Naive B cell (primary cell): ENCODE results near the gene ADRA2C. TPM values are rescaled to one million over a fixed set of nuclear protein-coding genes. Genes with fewer than 3 reads are reported as not detected.

Experiments used
- ATAC-seq, 2 donors: fragments of 150-1000 bp; cut with Tn5 transposase; 2 replicates each; pipeline ENCODE4 v1.10.0; 2021; ENCODE audit warnings: low read depth in 2 of 2, mild to moderate bottlenecking in 2 of 2, moderate library complexity in 2 of 2
- DNase-seq: peaks from one replicate; pipeline ENCODE4 v3.0.0; 2022
- H3K27ac Mint-ChIP-seq, 6 donors: one replicate each; pipeline ENCODE4 v1.8.0; 2020 to 2022; ENCODE audit warnings: mild to moderate bottlenecking in 6 of 6, mixed read lengths in 6 of 6, moderate library complexity in 5 of 6, inconsistent platforms in 2 of 6
- H3K27me3 Mint-ChIP-seq, 3 donors: one replicate each; pipeline ENCODE4 v1.8.0; 2021 to 2022; ENCODE audit warnings: mixed read lengths in 3 of 3, mild to moderate bottlenecking in 1 of 3
- H3K36me3 Mint-ChIP-seq, 2 donors: one replicate each; pipeline ENCODE4 v1.8.0; 2020 to 2022; ENCODE audit warnings: mixed read lengths in 2 of 2, inconsistent platforms in 1 of 2, mild to moderate bottlenecking in 1 of 2
- H3K4me1 Mint-ChIP-seq, 3 donors: one replicate each; pipeline ENCODE4 v1.8.0; 2020 to 2022; ENCODE audit warnings: mixed read lengths in 3 of 3, inconsistent platforms in 1 of 3, mild to moderate bottlenecking in 1 of 3, moderate library complexity in 1 of 3
- H3K4me3 Mint-ChIP-seq, 8 donors: one replicate each; pipeline ENCODE4 v1.8.0; 2020 to 2022; ENCODE audit warnings: mild to moderate bottlenecking in 8 of 8, mixed read lengths in 8 of 8, moderate library complexity in 8 of 8, inconsistent platforms in 2 of 8
- H3K9me3 Mint-ChIP-seq, 7 donors: one replicate each; pipeline ENCODE4 v1.8.0; 2020 to 2022; ENCODE audit warnings: mixed read lengths in 7 of 7, mild to moderate bottlenecking in 5 of 7, inconsistent platforms in 2 of 7, moderate library complexity in 1 of 7
- polyA plus RNA-seq, 6 donors: library from polyadenylated mRNA; unstranded; fragments of 300-500 nt; fragmentation: Illumina TruSeq; gene quantifications; one replicate each; pipeline ENCODE4 v1.2.3, GENCODE V29; 2021; ENCODE audit warnings: low read depth in 6 of 6

Gene ADRA2C
- polyA plus RNA-seq, 6 donors from 2014 or later = not detected

DNA sequence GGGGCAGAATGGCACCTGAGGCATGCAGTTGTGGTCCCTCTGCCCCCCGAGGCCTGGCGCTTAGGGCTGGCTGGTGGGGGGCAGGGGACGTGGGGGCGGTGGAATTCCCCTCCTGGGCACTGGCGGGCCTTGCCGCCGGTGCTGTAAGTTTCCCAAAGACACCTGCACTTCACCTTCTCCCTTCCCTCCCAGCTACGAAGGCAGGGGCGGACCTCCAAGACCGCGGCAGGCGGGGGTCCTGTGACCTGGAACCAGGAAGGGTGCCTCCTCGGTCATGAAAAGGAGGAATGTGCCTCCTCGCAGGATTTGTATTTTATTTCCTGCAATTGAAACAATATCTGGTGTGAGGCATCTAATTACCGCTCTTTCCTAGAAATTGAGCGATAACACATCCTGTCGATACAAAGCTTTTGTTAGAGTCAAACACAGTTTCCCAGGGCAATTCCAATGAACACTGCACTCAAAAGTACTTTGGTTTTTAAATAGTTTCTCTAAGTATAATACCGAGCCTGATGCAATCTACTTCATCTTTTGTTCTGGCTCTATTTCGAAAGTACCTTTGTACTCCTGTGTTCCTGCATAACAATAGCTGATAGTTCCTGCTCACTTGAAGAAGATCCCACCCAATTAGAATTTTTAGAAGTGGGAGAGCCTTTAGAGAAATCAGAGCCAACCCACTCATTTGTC is 12.3 kb upstream of the ADRA2C start:
- Mint-ChIP-seq H3K4me3 (no peak overlapping the region), H3K4me1 (no peaks in the 10 kb centered on the region), H3K27ac (peak overlapping the region in 1 of 6 donors; percentile 41), H3K27me3 (peaks cover 20 to 34% (median 29%) of the 10 kb centered on the region in 3 donors), H3K9me3 (peaks cover 2 to 13% (median 4%) of the 10 kb centered on the region in 7 donors), H3K36me3 (no peaks in the 10 kb centered on the region)
- no peak for ATAC-seq
- DNase-seq = no peak

GRCh38 chr4:3756343-3757059 is 9.7 kb upstream of the ADRA2C start:
- Mint-ChIP-seq H3K4me1 (no peaks in the 10 kb centered on the region), H3K27me3 (peaks cover 12 to 33% (median 19%) of the 10 kb centered on the region in 3 donors), H3K9me3 (peaks cover 2 to 13% (median 4%) of the 10 kb centered on the region in 7 donors), H3K36me3 (no peaks in the 10 kb centered on the region), H3K4me3 (peak overlapping the region in 1 of 8 donors; percentile 6), H3K27ac (no peak overlapping the region)
- ATAC-seq (no peak), DNase-seq (no peak)

- H3K4me3 Mint-ChIP-seq = no peak overlapping the region
- no peaks in the 10 kb centered on the region for H3K36me3 Mint-ChIP-seq
- DNase-seq = no peak
- peaks cover 2 to 13% (median 4%) of the 10 kb centered on the region in 7 donors for H3K9me3 Mint-ChIP-seq
- H3K27ac Mint-ChIP-seq = no peak overlapping the region
- no peak for ATAC-seq
- H3K4me1 Mint-ChIP-seq = no peaks in the 10 kb centered on the region
- peaks cover 14 to 36% (median 21%) of the 10 kb centered on the region in 3 donors for H3K27me3 Mint-ChIP-seq
Measured at GRCh38 chr4:3759236-3759635, 6.9 kb upstream of the ADRA2C start.

DNA sequence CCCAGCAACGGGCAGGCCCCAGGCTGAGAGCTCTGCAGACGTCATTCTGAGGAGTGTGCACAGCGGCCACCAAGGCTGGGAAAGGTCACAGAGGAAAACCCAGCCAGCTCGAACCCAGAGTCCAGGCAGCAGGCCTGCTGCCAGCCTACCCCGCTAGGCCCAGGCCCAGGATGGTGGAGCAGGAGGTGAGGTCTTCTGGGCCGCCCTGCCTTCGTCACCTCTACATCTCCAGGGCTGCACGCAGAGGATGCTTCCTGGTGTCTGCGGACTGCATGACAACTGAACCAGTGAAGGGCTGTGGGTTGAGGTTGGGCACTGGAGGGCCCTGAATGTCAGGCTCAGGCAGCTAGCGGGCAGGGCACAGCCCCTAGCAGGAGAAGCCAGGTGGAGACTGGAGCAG is 5.8 kb upstream of the ADRA2C start:
- Mint-ChIP-seq H3K27ac (no peak overlapping the region), H3K4me3 (no peak overlapping the region), H3K36me3 (no peaks in the 10 kb centered on the region), H3K4me1 (no peaks in the 10 kb centered on the region), H3K9me3 (peaks cover 0 to 7% (median 2%) of the 10 kb centered on the region in 7 donors), H3K27me3 (peaks cover 13 to 30% (median 13%) of the 10 kb centered on the region in 3 donors)
- ATAC-seq (no peak), DNase-seq (no peak)

DNA sequence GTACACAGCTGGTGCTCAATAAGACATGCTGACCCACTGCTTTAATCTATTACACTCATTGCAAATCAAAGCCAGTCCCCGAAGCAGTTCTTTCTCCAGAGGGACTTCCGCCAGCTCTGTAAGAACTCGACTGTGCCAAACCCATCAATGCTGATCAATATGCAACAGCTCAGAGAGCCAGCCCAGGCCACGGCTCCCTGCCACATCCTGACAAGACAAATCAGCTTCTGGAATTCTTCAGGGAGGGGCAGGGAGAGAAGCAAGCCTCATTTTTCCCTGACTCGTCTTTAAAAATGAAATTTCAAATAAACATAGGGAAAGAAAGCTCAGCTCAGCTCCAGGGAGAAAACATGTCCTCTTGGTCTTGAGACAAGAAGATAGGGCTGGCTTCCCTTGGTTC is 5.3 kb upstream of the ADRA2C start:
- H3K27me3 Mint-ChIP-seq = peaks cover 12 to 29% (median 13%) of the 10 kb centered on the region in 3 donors
- no peaks in the 10 kb centered on the region for H3K36me3 Mint-ChIP-seq
- H3K27ac Mint-ChIP-seq = no peak overlapping the region
- DNase-seq (no peak), ATAC-seq (no peak)
- no peak overlapping the region for H3K4me3 Mint-ChIP-seq
- H3K4me1 Mint-ChIP-seq = no peaks in the 10 kb centered on the region
- peaks cover 0 to 5% (median 2%) of the 10 kb centered on the region in 7 donors for H3K9me3 Mint-ChIP-seq

GRCh38 chr4:3762264-3762663 is 3.9 kb upstream of the ADRA2C start:
- ATAC-seq (no peak), DNase-seq (no peak)
- no peaks in the 10 kb centered on the region for H3K36me3 Mint-ChIP-seq
- H3K9me3 Mint-ChIP-seq = peaks cover 0 to 4% (median 0%) of the 10 kb centered on the region in 7 donors
- H3K4me1 Mint-ChIP-seq = peaks cover 0 to 3% (median 0%) of the 10 kb centered on the region in 3 donors
- no peak overlapping the region for H3K27ac Mint-ChIP-seq
- no peak overlapping the region for H3K4me3 Mint-ChIP-seq
- peaks cover 13 to 35% (median 18%) of the 10 kb centered on the region in 3 donors for H3K27me3 Mint-ChIP-seq

DNA sequence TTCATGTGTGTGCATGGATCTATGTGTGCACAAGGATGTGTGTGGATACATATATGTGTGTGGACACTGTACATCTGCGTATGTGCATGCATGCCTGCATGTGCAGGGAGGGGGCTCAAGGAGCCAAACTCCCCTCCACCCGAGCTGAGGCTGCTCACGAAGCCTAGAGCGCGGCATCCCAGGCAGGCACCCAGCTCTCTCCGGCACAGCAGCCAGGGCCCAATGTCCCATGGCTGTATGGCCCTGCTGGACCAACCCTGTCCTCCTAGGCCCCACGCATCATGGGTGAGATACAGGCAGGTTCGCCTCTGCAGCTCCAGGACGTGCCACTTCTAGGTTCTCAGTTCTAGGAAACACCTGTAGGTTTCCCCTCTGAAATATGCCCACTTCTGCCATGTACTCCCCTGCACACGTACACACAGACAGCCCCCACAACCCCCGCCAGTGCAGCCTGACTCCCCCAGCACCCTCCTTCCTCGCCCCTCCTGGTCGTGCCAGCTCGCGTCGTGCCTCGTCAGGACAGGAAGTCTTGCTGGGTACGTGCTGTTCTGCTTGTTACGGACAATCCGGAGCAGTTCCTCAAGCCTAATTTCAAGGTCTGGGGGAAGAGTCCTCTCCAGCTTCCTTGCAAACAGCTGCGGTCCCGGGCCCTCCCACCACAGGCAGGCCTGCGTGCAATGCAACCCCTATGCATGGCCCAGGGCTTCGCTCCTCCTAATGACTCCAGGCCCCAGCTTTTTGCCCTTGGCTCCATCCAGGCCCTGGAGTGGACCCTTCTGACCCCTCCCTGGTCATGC is 3.2 kb upstream of the ADRA2C start:
- H3K27ac Mint-ChIP-seq = no peak overlapping the region
- H3K36me3 Mint-ChIP-seq = no peaks in the 10 kb centered on the region
- H3K4me1 Mint-ChIP-seq = peaks cover 3 to 6% (median 5%) of the 10 kb centered on the region in 3 donors
- H3K4me3 Mint-ChIP-seq = peak overlapping the region in 2 of 8 donors; percentile 40 to 47
- H3K9me3 Mint-ChIP-seq = peaks cover 0 to 4% (median 0%) of the 10 kb centered on the region in 7 donors
- no peak for DNase-seq
- peaks cover 18 to 41% (median 25%) of the 10 kb centered on the region in 3 donors for H3K27me3 Mint-ChIP-seq
- ATAC-seq = no peak

DNA sequence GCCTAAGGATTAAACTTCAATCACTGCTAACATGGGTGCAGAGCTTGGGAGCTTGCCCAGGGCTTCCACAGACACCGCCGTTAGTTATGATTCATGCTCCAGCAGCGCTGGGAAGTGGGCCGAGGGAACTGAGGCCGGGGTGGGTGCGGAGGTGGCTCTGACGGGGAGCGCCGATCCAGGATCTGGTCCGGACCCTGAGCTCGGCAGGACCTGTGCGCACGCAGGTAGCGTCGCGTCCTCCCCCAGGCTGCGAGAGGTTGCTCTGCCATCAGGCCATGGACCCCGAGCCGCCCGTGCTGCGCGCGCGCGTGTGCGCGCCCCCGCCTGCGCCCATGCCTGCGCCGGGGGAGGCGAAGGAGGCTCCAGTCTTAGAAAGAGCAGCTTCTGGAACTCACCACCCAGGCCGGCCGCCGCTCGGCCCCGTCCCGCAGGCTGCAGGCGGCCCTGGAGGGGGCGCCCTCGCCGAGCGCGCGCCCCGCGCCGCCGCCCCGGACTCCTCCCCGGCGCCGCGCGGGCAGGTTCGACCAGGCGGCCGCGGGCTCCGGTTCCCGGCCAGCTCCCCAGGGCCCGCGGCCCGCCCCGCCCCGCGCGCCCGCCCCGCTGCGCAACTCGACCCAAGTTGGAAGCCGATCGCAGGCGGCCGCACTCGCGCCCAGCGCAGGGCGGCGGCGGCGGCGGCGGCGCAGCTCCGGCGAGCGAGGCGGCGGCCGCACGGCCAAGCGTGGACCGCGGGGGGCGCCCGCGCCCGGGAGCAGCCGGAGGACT is 732 bp upstream of the ADRA2C start:
- peaks cover 3 to 11% (median 5%) of the 10 kb centered on the region in 3 donors for H3K4me1 Mint-ChIP-seq
- H3K9me3 Mint-ChIP-seq = peaks cover 0 to 2% (median 0%) of the 10 kb centered on the region in 7 donors
- no peak for DNase-seq
- no peak overlapping the region for H3K27ac Mint-ChIP-seq
- H3K4me3 Mint-ChIP-seq = peak overlapping the region in 3 of 8 donors; percentile 25 to 41 (median 36)
- peaks cover 11 to 52% (median 32%) of the 10 kb centered on the region in 3 donors for H3K27me3 Mint-ChIP-seq
- no peaks in the 10 kb centered on the region for H3K36me3 Mint-ChIP-seq
- no peak for ATAC-seq

DNA sequence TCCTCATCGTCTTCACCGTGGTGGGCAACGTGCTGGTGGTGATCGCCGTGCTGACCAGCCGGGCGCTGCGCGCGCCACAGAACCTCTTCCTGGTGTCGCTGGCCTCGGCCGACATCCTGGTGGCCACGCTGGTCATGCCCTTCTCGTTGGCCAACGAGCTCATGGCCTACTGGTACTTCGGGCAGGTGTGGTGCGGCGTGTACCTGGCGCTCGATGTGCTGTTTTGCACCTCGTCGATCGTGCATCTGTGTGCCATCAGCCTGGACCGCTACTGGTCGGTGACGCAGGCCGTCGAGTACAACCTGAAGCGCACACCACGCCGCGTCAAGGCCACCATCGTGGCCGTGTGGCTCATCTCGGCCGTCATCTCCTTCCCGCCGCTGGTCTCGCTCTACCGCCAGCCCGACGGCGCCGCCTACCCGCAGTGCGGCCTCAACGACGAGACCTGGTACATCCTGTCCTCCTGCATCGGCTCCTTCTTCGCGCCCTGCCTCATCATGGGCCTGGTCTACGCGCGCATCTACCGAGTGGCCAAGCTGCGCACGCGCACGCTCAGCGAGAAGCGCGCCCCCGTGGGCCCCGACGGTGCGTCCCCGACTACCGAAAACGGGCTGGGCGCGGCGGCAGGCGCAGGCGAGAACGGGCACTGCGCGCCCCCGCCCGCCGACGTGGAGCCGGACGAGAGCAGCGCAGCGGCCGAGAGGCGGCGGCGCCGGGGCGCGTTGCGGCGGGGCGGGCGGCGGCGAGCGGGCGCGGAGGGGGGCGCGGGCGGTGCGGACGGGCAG is 792 bp downstream of the ADRA2C start:
- peaks cover 3 to 11% (median 5%) of the 10 kb centered on the region in 3 donors for H3K4me1 Mint-ChIP-seq
- DNase-seq (no peak), ATAC-seq (no peak)
- no peaks in the 10 kb centered on the region for H3K36me3 Mint-ChIP-seq
- H3K27me3 Mint-ChIP-seq = peaks cover 15 to 61% (median 44%) of the 10 kb centered on the region in 3 donors
- H3K27ac Mint-ChIP-seq = no peak overlapping the region
- H3K9me3 Mint-ChIP-seq = peaks cover 0 to 2% (median 0%) of the 10 kb centered on the region in 7 donors
- peak overlapping the region in 5 of 8 donors; percentile 23 to 76 (median 30) for H3K4me3 Mint-ChIP-seq

GRCh38 chr4:3767570-3768288 is 1.5 kb downstream of the ADRA2C start:
- DNase-seq (no peak), ATAC-seq (peak in 1 of 2 donors; percentile 27)
- peaks cover 0 to 2% (median 0%) of the 10 kb centered on the region in 7 donors for H3K9me3 Mint-ChIP-seq
- peaks cover 13 to 60% (median 44%) of the 10 kb centered on the region in 3 donors for H3K27me3 Mint-ChIP-seq
- H3K4me3 Mint-ChIP-seq = peak overlapping the region in 6 of 8 donors; percentile 25 to 64 (median 51)
- H3K27ac Mint-ChIP-seq = peak overlapping the region in 2 of 6 donors; percentile 56 to 74
- no peaks in the 10 kb centered on the region for H3K36me3 Mint-ChIP-seq
- H3K4me1 Mint-ChIP-seq = peaks cover 3 to 11% (median 5%) of the 10 kb centered on the region in 3 donors

- H3K36me3 Mint-ChIP-seq = no peaks in the 10 kb centered on the region
- no peak for DNase-seq
- peaks cover 11 to 47% (median 37%) of the 10 kb centered on the region in 3 donors for H3K27me3 Mint-ChIP-seq
- no peak for ATAC-seq
- peaks cover 0 to 2% (median 0%) of the 10 kb centered on the region in 7 donors for H3K9me3 Mint-ChIP-seq
- H3K4me1 Mint-ChIP-seq = peaks cover 3 to 11% (median 5%) of the 10 kb centered on the region in 3 donors
- peak overlapping the region in 2 of 6 donors; percentile 32 to 79 for H3K27ac Mint-ChIP-seq
- no peak overlapping the region for H3K4me3 Mint-ChIP-seq
Measured at GRCh38 chr4:3768842-3769641, 2.9 kb downstream of the ADRA2C start.
